SK-N-SH treated with all-trans-retinoic acid at 6 μM for 48 hours (cell line): ENCODE measurements around the gene RRP1.

ENCODE experiments used
- CREB5 ChIP-seq: fragments of 250-450 bp; sonication (Bioruptor Pico); IDR thresholded peaks from 2 replicates; pipeline ENCODE4 v1.5.1; 2020; ENCODE audit warnings: low read depth, mild to moderate bottlenecking, moderate library complexity
- PATZ1 ChIP-seq: fragments of 250-450 bp; sonication (Bioruptor Pico); IDR thresholded peaks from 2 replicates; pipeline ENCODE4 v1.8.0; 2020; ENCODE audit warnings: mild to moderate bottlenecking, moderate library complexity, borderline replicate concordance
- TSHZ2 ChIP-seq: fragments of 250-450 bp; sonication (Bioruptor Pico); IDR thresholded peaks from 2 replicates; pipeline ENCODE4 v1.5.0; 2020; ENCODE audit warnings: mild to moderate bottlenecking, moderate library complexity

- no peak for TF ChIP-seq TSHZ2
- no peak for TF ChIP-seq PATZ1
- TF ChIP-seq CREB5 (CRISPR knock-in tag), result no peak
Measured at GRCh38 chr21:43767498-43767983, 21.8 kb upstream of the RRP1 start.
